Motor neuron (in vitro differentiated cells): ENCODE data around the gene COPS8. TPM values are rescaled to one million over a fixed set of nuclear protein-coding genes. Genes with fewer than 3 reads are reported as not detected.

Experiments
- ATAC-seq, 8 experiments: fragments of 200-7000 bp; cut with Tn5 transposase; replicated peaks in 6 of 8; 2 replicates each; pipeline ENCODE4 v1.8.0; 2021; ENCODE audit warnings: mild to moderate bottlenecking in 8 of 8, moderate library complexity in 8 of 8
- H3K27ac ChIP-seq, 2 donors: fragments of 250-450 bp; sonication (Bioruptor Pico); 2 replicates each; pipeline ENCODE4 v1.9.0; 2021; ENCODE audit warnings: antibody characterized with exemption in 2 of 2, mild to moderate bottlenecking in 2 of 2, moderate library complexity in 1 of 2
- H3K4me1 ChIP-seq, 2 donors: fragments of 250-450 bp; sonication (Bioruptor Pico); replicated peaks in 1 of 2; 2 replicates each; pipeline ENCODE4 v1.6.1; 2021; ENCODE audit warnings: antibody characterized with exemption in 2 of 2, mild to moderate bottlenecking in 2 of 2, moderate library complexity in 1 of 2
- H3K4me3 ChIP-seq, 5 donors: fragments of 250-450 bp; sonication (Bioruptor Pico); 2 replicates each; pipeline ENCODE4 v1.9.0; 2021; ENCODE audit warnings: antibody characterized with exemption in 5 of 5, mild to moderate bottlenecking in 5 of 5, moderate library complexity in 4 of 5
- WGBS, 10 experiments: fragments of 450-650 bp; shearing (Covaris generic); methylation state at CpG; one replicate each; pipeline ENCODE4 v1.0.0; 2022; 5-methylcytosine and 5-hydroxymethylcytosine counted together
- in situ Hi-C, 9 experiments: fragments of 400-800 bp; cut with MboI; loops; one replicate each; pipeline ENCODE4 v1.15.0; 2021; ENCODE audit warnings: low sequenced_read_pairs in 9 of 9, low pct_unique_long_range_greater_than_20kb in 2 of 9; ENCODE audit not compliant: unreplicated experiment in 9 of 9
- total RNA-seq, 8 experiments: library from RNA; unstranded; fragments of 300-600 nt; gene quantifications; 2 replicates each; pipeline versions ENCODE4 v1.2.3 to v1.2.4, GENCODE V29; 2022

Gene COPS8
- total RNA-seq, 8 experiments from 2014 or later, result 52.3 to 122 (median 77.1) TPM

DNA sequence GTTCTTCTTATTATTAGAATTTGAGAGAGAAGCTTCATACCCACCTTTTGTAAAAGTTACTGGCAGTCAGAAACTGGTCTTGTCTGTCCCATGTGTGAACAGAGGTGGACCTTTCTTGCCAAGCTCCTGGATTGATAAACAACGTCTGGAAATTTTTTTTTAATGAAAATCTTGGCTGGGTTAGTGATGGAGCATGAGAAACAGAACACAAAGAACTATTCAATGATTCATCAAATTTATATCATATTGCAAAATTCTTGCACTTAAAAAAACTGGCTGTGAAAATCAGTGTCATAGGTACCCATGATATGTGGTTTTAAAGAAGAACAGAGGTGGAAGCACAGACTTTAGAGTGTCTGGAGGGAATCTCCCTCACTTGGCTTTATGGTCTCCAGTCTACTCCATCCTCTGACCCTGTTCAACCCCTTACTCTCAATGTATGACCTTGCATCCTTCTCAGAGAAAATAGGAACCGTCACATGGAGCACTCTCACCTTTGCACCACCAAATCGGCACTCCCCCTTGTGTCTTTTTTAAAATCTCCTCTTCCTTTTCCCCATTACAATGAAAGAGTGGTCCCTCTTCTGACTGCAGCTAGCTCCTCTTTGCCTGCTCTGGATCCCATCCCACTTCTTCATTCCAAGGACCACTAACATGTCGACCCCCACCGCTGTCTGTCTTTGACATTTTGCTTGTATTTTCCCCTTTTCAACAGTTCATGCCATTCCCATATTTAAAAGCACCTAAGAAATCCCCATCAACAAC lies 58.2 kb downstream of the COPS8 start:
- no peak overlapping the region for H3K4me3 ChIP-seq
- 20 to 93% (median 69%) methylated on average over 1 to 5 of the region's 5 CpGs; no CpG with 5 or more reads in 1 of the 10 experiments for WGBS, 10 experiments
- no peaks in the 10 kb centered on the region for H3K4me1 ChIP-seq
- no peak for ATAC-seq
- in situ Hi-C loops, result no loop called here
- no peak overlapping the region for H3K27ac ChIP-seq

DNA sequence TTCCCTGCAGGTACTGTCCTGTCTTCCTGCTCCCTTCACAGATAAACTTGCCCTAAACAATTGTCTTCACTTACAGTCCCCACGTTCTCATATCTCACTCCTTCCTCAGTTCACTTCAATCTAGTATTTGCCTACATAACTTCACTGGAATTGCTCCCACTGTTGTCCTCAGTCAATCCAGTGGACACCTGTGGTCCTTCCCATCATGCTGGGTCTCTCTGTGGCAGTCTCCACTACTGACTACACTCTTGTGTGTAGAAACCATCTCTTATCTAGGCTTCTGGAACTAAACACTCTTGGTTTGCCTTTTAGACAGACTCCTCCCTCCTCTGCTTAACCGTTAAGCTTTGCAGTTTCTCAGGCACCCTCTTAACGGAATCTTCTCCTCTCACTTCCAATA lies 58.8 kb downstream of the COPS8 start:
- Histone ChIP-seq H3K27ac (no peak overlapping the region), H3K4me1 (no peaks in the 10 kb centered on the region), H3K4me3 (no peak overlapping the region)
- WGBS, 10 experiments, result 0 to 100% (median 73%) methylated on average over 1 to 3 of the region's 3 CpGs; no CpG with 5 or more reads in 1 of the 10 experiments
- ATAC-seq, result no peak
- in situ Hi-C loops, result no loop called here

DNA sequence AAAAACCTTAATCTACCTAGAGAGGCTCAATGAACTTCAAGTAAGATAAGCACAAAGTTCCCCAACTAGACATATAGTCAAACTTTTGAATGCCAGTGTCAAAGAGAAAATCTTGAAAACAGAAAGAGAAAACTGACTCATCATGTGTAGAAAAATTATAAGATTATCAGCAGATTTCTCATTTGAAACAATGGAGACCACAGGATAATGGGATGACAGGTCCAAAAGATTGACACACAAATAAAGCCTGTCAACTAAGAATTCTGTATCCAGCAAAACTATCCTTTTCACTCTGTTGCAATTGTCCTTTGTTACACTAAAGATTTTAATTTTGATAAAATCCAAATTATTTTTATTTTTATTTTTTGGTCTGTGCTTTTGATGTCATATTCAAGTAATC lies 61.6 kb downstream of the COPS8 start:
- Histone ChIP-seq H3K27ac (no peak overlapping the region), H3K4me1 (no peaks in the 10 kb centered on the region), H3K4me3 (no peak overlapping the region)
- in situ Hi-C loops, result no loop called here
- no peak for ATAC-seq

DNA sequence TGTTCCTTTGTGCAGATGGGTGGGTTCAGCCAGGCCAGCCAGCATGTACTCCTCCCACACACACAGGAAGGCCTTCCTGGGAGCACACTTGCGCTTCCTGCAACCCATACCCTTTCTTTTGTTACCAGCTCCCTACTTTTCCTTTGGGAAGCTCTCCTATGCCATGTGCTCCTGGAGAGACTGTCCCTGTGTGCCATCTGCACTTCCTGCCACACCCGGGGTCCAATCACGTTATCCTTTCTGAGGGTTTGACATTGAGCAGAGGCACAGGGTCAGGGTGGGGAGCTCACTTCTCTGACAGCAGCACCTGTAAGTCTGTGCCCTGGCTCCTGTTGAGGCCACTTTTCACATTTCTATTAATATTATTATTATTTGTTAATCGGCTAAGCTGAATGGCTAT lies 62.9 kb downstream of the COPS8 start:
- Histone ChIP-seq H3K4me3 (no peak overlapping the region), H3K27ac (no peak overlapping the region), H3K4me1 (no peaks in the 10 kb centered on the region)
- no peak for ATAC-seq
- WGBS, 10 experiments, result 79 to 100% (median 93%) methylated on average over 1 to 4 of the region's 4 CpGs; no CpG with 5 or more reads in 1 of the 10 experiments
- in situ Hi-C loops, result no loop called here

DNA sequence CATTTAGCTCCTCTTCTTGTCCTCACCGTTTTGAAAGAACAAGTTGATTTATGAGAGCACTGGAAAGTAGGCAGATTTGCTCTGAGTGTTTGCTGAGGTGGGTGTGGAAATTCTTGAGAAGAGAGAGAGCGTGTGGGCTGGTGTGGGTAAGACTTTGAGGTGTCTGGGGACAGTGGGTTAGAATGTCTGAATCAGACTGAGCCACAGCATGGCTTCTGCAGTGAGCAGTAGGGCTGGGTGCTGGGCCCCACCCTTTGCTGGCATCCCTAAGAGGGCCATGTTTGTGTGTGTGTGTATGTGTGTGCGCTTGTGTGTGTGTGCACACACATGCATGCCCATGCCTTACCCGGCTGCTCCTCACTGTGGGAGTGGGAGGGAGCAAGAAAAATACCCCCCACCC lies 63.7 kb downstream of the COPS8 start:
- H3K27ac ChIP-seq, result no peak overlapping the region
- in situ Hi-C loops, result no loop called here
- no peaks in the 10 kb centered on the region for H3K4me1 ChIP-seq
- ATAC-seq, result peak in 2 of 8 experiments; percentile 63 to 76
- 0 to 100% (median 62%) methylated on average over 1 to 3 of the region's 4 CpGs; no CpG with 5 or more reads in 2 of the 10 experiments for WGBS, 10 experiments
- no peak overlapping the region for H3K4me3 ChIP-seq
